Pulmonary artery endothelial cell (primary cell): ENCODE results near the gene ZBTB44. TPM values are rescaled to one million over a fixed set of nuclear protein-coding genes. Genes with fewer than 3 reads are reported as not detected.
"Not testable (repeated sequence)": the region's sequence is repeated elsewhere in the genome, so short reads cannot be mapped to it uniquely, and the experiment has no call there.

Experiments
- DNase-seq: peaks from one replicate; pipeline ENCODE4 v3.0.0-alpha.2; 2011; ENCODE audit warnings: low read depth, low spot score
- total RNA-seq: library from RNA; depleted of rRNA; stranded (reverse); fragments of >200 nt; gene quantifications from 2 replicates; pipeline ENCODE4 v1.2.3, GENCODE V29; 2014

The ZBTB44 gene
- total RNA-seq, 1 donor from 2014 or later = 20.0 TPM

GRCh38 chr11:130312046-130312445 is 2.7 kb downstream of the ZBTB44 start:
- DNase-seq = no peak

GRCh38 chr11:130310622-130311021 is 4.1 kb downstream of the ZBTB44 start:
- DNase-seq = no peak

GRCh38 chr11:130308886-130309285 is 5.8 kb downstream of the ZBTB44 start:
- no peak for DNase-seq

- no peak for DNase-seq
Measured at GRCh38 chr11:130308059-130308458, 6.7 kb downstream of the ZBTB44 start.

- no peak for DNase-seq
Measured at GRCh38 chr11:130304651-130305050, 10.1 kb downstream of the ZBTB44 start.

- DNase-seq = no peak
Measured at GRCh38 chr11:130301002-130301401, 13.7 kb downstream of the ZBTB44 start.

- no peak for DNase-seq
Measured at GRCh38 chr11:130300567-130300966, 14.2 kb downstream of the ZBTB44 start.

GRCh38 chr11:130299978-130300377 is 14.7 kb downstream of the ZBTB44 start:
- DNase-seq = no peak

- no peak for DNase-seq
Measured at GRCh38 chr11:130295657-130296056, 19.1 kb downstream of the ZBTB44 start.

- DNase-seq = no peak
Measured at GRCh38 chr11:130282111-130282510, 32.6 kb downstream of the ZBTB44 start.

GRCh38 chr11:130281341-130281740 is 33.4 kb downstream of the ZBTB44 start:
- not testable (repeated sequence) for DNase-seq

GRCh38 chr11:130279989-130280388 is 34.7 kb downstream of the ZBTB44 start:
- DNase-seq = no peak

GRCh38 chr11:130278745-130279144 is 36.0 kb downstream of the ZBTB44 start:
- no peak for DNase-seq

GRCh38 chr11:130278151-130278550 is 36.6 kb downstream of the ZBTB44 start:
- no peak for DNase-seq

GRCh38 chr11:130272336-130272735 is 42.4 kb downstream of the ZBTB44 start:
- DNase-seq = no peak

GRCh38 chr11:130269326-130269943 is 45.3 kb downstream of the ZBTB44 start:
- DNase-seq = no peak

GRCh38 chr11:130263351-130263750 is 51.4 kb downstream of the ZBTB44 start:
- DNase-seq = no peak

- no peak for DNase-seq
Measured at GRCh38 chr11:130262424-130262823, 52.3 kb downstream of the ZBTB44 start.

- no peak for DNase-seq
Measured at GRCh38 chr11:130261571-130261970, 53.1 kb downstream of the ZBTB44 start.

- DNase-seq = no peak
Measured at GRCh38 chr11:130260742-130261141, 54.0 kb downstream of the ZBTB44 start.

GRCh38 chr11:130260080-130260627 is 54.6 kb downstream of the ZBTB44 start:
- DNase-seq = no peak

- DNase-seq = not testable (repeated sequence)
Measured at GRCh38 chr11:130251763-130252162, 63.0 kb downstream of the ZBTB44 start.

GRCh38 chr11:130249929-130250328 is 64.8 kb downstream of the ZBTB44 start:
- DNase-seq = not testable (repeated sequence)
